HepG2 (cell line): ENCODE results near the gene C20orf96. TPM values are rescaled to one million over a fixed set of nuclear protein-coding genes. Genes with fewer than 3 reads are reported as not detected.
A peak's percentile ranks its signal among the peaks of the same experiment; 100 is the strongest.

Experiments used
- CEBPB ChIP-seq: IDR thresholded peaks from 2 replicates; pipeline ENCODE4 v1.6.1; 2011; ENCODE audit warnings: low read depth, low read length, improper control_type of control experiment, borderline replicate concordance
- MTA3 ChIP-seq: sonication (generic); formaldehyde crosslinking; IDR thresholded peaks from 2 replicates; pipeline ENCODE4 v1.4.0; 2020; ENCODE audit warnings: missing genetic modification reagents
- PHF5A ChIP-seq: IDR thresholded peaks from one replicate; pipeline ENCODE4 v1.6.1; 2018; ENCODE audit warnings: low read depth, missing genetic modification reagents; ENCODE audit not compliant: unreplicated experiment
- RFXANK ChIP-seq: IDR thresholded peaks from 2 replicates; pipeline ENCODE4 v1.6.1; 2016
- SMAD3 ChIP-seq: sonication (generic); formaldehyde crosslinking; IDR thresholded peaks from 2 replicates; pipeline ENCODE4 v1.4.0; 2020; ENCODE audit warnings: missing genetic modification reagents
- SPEN ChIP-seq: sonication (generic); formaldehyde crosslinking; IDR thresholded peaks from 2 replicates; pipeline ENCODE4 v1.5.1; 2020; ENCODE audit warnings: low read depth, mild to moderate bottlenecking, missing genetic modification reagents
- TARDBP ChIP-seq: sonication (generic); formaldehyde crosslinking; IDR thresholded peaks from 2 replicates; pipeline ENCODE4 v1.8.0; 2022; ENCODE audit warnings: mild to moderate bottlenecking, missing genetic modification reagents
- TBL1XR1 ChIP-seq: fragments of 150-350 bp; IDR thresholded peaks from 2 replicates; pipeline ENCODE4 v1.6.1; 2014; ENCODE audit warnings: borderline replicate concordance, low read length; ENCODE audit not compliant: partially characterized antibody
- THAP11 ChIP-seq: IDR thresholded peaks from 2 replicates; pipeline ENCODE4 v1.6.1; 2016; ENCODE audit warnings: missing biosample characterization, missing genetic modification reagents
- WIZ ChIP-seq: sonication (generic); formaldehyde crosslinking; IDR thresholded peaks from 2 replicates; pipeline ENCODE4 v1.5.1; 2020; ENCODE audit warnings: mild to moderate bottlenecking, missing genetic modification reagents
- ZNF160 ChIP-seq: sonication (generic); formaldehyde crosslinking; IDR thresholded peaks from 2 replicates; pipeline ENCODE4 v1.8.0; 2022; ENCODE audit warnings: mild to moderate bottlenecking, inconsistent platforms, missing genetic modification reagents
- ZNF256 ChIP-seq: sonication (generic); formaldehyde crosslinking; conservative IDR thresholded peaks from 2 replicates; pipeline ENCODE4 v1.4.0; 2020; ENCODE audit warnings: missing genetic modification reagents
- ZNF777 ChIP-seq: sonication (generic); formaldehyde crosslinking; IDR thresholded peaks from 2 replicates; pipeline ENCODE4 v1.4.0; 2020; ENCODE audit warnings: missing genetic modification reagents
- polyA plus RNA-seq, 8 experiments: library from polyadenylated mRNA; depleted of rRNA in 3 of 8; stranded (reverse) in 7 of 8; unstranded in 1 of 8; fragments of >200 nt; fragmentation: Illumina TruSeq in 4 of 8; extraction: Trizol in 4 of 8; gene quantifications; 2 replicates each; pipeline versions ENCODE4 v1.2.1 to v1.2.3, GENCODE V29; 2011 to 2016; ENCODE audit warnings: low read depth in 4 of 8, missing spikeins in 1 of 8, mixed read lengths in 1 of 8; ENCODE audit not compliant: insufficient read depth in 1 of 8
- total RNA-seq, 5 experiments: library from RNA; depleted of rRNA; stranded (reverse); fragments of >200 nt; fragmentation: Illumina TruSeq; extraction: Trizol; gene quantifications; 2 replicates each; pipeline ENCODE4 v1.2.3, GENCODE V29; 2016; ENCODE audit warnings: low read depth in 1 of 5
- TF ChIP-seq, protein P1 (sequence below): sonication (generic); formaldehyde crosslinking; IDR thresholded peaks from 2 replicates; pipeline ENCODE4 v1.4.0; 2020; ENCODE audit warnings: missing genetic modification reagents, borderline replicate concordance
- TF ChIP-seq, protein P2 (sequence below): sonication (generic); IDR thresholded peaks from 2 replicates; pipeline ENCODE4 v1.6.1; 2016; ENCODE audit warnings: low read depth, borderline replicate concordance
- TF ChIP-seq, protein P3 (sequence below): fragments of 450-650 bp; IDR thresholded peaks from 2 replicates; pipeline ENCODE4 v1.6.1; 2017; ENCODE audit warnings: mild to moderate bottlenecking
- TF ChIP-seq, protein P4 (sequence below): sonication (generic); formaldehyde crosslinking; IDR thresholded peaks from 2 replicates; pipeline ENCODE4 v1.4.0; 2020; ENCODE audit warnings: missing genetic modification reagents

C20orf96 gene
- total and polyA plus RNA-seq, 2 of the 13 experiments (the other 11 are each of a cell fraction or from before 2014, with no cell fraction given) = 3.8 to 20.6 TPM

DNA sequence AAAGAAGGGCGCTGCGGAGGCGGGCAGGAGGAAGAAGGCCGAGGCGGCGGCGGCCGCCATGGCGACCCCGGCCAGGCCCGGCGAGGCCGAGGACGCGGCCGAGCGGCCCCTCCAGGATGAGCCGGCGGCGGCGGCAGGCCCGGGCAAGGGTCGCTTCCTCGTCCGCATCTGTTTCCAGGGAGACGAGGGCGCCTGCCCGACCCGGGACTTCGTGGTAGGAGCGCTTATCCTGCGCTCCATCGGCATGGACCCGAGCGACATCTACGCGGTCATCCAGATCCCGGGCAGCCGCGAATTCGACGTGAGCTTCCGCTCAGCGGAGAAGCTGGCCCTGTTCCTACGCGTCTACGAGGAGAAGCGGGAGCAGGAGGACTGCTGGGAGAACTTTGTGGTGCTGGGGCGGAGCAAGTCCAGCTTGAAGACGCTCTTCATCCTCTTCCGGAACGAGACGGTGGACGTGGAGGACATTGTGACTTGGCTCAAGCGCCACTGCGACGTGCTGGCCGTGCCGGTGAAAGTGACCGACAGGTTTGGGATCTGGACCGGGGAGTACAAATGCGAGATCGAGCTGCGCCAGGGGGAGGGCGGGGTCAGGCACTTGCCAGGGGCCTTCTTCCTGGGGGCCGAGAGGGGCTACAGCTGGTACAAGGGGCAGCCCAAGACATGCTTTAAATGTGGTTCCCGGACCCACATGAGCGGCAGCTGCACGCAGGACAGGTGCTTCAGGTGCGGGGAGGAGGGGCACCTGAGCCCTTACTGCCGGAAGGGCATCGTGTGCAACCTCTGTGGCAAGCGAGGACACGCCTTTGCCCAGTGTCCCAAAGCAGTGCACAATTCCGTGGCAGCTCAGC is 7.6 kb upstream of the C20orf96 start (continued):
- peak; percentile 77 for TF ChIP-seq TARDBP (CRISPR knock-in tag)
- peak; percentile 54 for TF ChIP-seq SPEN (CRISPR knock-in tag)
- TF ChIP-seq RFXANK = peak; percentile 55; the same call in 1 of the 2 replicates
- TF ChIP-seq ZNF256 (CRISPR knock-in tag) = peak; percentile 38; the same call in 1 of the 2 replicates
- no peak for TF ChIP-seq TBL1XR1
- TF ChIP-seq SMAD3 (CRISPR knock-in tag) = peak; percentile 54; the same call in 1 of the 2 replicates
- TF ChIP-seq PHF5A (CRISPR knock-in tag) = no peak
- TF ChIP-seq, protein P1, sequence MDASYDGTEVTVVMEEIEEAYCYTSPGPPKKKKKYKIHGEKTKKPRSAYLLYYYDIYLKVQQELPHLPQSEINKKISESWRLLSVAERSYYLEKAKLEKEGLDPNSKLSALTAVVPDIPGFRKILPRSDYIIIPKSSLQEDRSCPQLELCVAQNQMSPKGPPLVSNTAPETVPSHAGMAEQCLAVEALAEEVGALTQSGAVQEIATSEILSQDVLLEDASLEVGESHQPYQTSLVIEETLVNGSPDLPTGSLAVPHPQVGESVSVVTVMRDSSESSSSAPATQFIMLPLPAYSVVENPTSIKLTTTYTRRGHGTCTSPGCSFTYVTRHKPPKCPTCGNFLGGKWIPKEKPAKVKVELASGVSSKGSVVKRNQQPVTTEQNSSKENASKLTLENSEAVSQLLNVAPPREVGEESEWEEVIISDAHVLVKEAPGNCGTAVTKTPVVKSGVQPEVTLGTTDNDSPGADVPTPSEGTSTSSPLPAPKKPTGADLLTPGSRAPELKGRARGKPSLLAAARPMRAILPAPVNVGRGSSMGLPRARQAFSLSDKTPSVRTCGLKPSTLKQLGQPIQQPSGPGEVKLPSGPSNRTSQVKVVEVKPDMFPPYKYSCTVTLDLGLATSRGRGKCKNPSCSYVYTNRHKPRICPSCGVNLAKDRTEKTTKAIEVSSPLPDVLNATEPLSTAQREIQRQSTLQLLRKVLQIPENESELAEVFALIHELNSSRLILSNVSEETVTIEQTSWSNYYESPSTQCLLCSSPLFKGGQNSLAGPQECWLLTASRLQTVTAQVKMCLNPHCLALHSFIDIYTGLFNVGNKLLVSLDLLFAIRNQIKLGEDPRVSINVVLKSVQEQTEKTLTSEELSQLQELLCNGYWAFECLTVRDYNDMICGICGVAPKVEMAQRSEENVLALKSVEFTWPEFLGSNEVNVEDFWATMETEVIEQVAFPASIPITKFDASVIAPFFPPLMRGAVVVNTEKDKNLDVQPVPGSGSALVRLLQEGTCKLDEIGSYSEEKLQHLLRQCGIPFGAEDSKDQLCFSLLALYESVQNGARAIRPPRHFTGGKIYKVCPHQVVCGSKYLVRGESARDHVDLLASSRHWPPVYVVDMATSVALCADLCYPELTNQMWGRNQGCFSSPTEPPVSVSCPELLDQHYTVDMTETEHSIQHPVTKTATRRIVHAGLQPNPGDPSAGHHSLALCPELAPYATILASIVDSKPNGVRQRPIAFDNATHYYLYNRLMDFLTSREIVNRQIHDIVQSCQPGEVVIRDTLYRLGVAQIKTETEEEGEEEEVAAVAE (CRISPR knock-in tag) = 0 out of 2 replicates have a peak, but pooled peaks have one; percentile 76
- no peak for TF ChIP-seq MTA3
- peak; percentile 45; the same call in 1 of the 2 replicates for TF ChIP-seq CEBPB
- TF ChIP-seq ZNF777 (CRISPR knock-in tag) = peak; percentile 93
- TF ChIP-seq THAP11 = 0 out of 2 replicates have a peak, but pooled peaks have one; percentile 44
- TF ChIP-seq, protein P2, sequence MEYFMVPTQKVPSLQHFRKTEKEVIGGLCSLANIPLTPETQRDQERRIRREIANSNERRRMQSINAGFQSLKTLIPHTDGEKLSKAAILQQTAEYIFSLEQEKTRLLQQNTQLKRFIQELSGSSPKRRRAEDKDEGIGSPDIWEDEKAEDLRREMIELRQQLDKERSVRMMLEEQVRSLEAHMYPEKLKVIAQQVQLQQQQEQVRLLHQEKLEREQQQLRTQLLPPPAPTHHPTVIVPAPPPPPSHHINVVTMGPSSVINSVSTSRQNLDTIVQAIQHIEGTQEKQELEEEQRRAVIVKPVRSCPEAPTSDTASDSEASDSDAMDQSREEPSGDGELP = peak; percentile 66; the same call in 1 of the 2 replicates
- TF ChIP-seq WIZ (CRISPR knock-in tag) = 0 out of 2 replicates have a peak, but pooled peaks have one; percentile 76
- TF ChIP-seq, protein P3, sequence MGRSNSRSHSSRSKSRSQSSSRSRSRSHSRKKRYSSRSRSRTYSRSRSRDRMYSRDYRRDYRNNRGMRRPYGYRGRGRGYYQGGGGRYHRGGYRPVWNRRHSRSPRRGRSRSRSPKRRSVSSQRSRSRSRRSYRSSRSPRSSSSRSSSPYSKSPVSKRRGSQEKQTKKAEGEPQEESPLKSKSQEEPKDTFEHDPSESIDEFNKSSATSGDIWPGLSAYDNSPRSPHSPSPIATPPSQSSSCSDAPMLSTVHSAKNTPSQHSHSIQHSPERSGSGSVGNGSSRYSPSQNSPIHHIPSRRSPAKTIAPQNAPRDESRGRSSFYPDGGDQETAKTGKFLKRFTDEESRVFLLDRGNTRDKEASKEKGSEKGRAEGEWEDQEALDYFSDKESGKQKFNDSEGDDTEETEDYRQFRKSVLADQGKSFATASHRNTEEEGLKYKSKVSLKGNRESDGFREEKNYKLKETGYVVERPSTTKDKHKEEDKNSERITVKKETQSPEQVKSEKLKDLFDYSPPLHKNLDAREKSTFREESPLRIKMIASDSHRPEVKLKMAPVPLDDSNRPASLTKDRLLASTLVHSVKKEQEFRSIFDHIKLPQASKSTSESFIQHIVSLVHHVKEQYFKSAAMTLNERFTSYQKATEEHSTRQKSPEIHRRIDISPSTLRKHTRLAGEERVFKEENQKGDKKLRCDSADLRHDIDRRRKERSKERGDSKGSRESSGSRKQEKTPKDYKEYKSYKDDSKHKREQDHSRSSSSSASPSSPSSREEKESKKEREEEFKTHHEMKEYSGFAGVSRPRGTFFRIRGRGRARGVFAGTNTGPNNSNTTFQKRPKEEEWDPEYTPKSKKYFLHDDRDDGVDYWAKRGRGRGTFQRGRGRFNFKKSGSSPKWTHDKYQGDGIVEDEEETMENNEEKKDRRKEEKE = no peak
- TF ChIP-seq, protein P4, sequence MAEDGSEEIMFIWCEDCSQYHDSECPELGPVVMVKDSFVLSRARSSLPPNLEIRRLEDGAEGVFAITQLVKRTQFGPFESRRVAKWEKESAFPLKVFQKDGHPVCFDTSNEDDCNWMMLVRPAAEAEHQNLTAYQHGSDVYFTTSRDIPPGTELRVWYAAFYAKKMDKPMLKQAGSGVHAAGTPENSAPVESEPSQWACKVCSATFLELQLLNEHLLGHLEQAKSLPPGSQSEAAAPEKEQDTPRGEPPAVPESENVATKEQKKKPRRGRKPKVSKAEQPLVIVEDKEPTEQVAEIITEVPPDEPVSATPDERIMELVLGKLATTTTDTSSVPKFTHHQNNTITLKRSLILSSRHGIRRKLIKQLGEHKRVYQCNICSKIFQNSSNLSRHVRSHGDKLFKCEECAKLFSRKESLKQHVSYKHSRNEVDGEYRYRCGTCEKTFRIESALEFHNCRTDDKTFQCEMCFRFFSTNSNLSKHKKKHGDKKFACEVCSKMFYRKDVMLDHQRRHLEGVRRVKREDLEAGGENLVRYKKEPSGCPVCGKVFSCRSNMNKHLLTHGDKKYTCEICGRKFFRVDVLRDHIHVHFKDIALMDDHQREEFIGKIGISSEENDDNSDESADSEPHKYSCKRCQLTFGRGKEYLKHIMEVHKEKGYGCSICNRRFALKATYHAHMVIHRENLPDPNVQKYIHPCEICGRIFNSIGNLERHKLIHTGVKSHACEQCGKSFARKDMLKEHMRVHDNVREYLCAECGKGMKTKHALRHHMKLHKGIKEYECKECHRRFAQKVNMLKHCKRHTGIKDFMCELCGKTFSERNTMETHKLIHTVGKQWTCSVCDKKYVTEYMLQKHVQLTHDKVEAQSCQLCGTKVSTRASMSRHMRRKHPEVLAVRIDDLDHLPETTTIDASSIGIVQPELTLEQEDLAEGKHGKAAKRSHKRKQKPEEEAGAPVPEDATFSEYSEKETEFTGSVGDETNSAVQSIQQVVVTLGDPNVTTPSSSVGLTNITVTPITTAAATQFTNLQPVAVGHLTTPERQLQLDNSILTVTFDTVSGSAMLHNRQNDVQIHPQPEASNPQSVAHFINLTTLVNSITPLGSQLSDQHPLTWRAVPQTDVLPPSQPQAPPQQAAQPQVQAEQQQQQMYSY = no peak; the same call in 1 of the 2 replicates
- TF ChIP-seq ZNF160 (CRISPR knock-in tag) = peak; percentile 83; the same call in 1 of the 2 replicates
